HL-60/S4 treated with retinoic acid at 250 ng/mL for 4 days and 3 days (cell line): ENCODE measurements around the gene MLC1.

Experiments used
- in situ Hi-C: fragments of 300-500 bp; cut with MboI; formaldehyde crosslinking; loops from 2 replicates; pipeline ENCODE4 v1.7.0; 2022; ENCODE audit warnings: low sequenced_read_pairs

Gene MLC1

GRCh38 chr22:50016988-50017700 is 68.1 kb downstream of the MLC1 start:
- in situ Hi-C loops: no loop called here

- in situ Hi-C loops: no loop called here
These were observed 68.8 kb downstream of the MLC1 start for GRCh38 chr22:50016308-50016987.

GRCh38 chr22:50015451-50016307 is 69.5 kb downstream of the MLC1 start:
- in situ Hi-C loops: no loop called here

- in situ Hi-C loops: no loop called here
These were observed 70.4 kb downstream of the MLC1 start for GRCh38 chr22:50014655-50015401.

- in situ Hi-C loops: no loop called here
These were observed 71.1 kb downstream of the MLC1 start for GRCh38 chr22:50014053-50014501.

- in situ Hi-C loops: no loop called here
These were observed 72.7 kb downstream of the MLC1 start, which contains the start of gene IL17REL for GRCh38 chr22:50012211-50013181. Gene IL17REL, minus strand, starts transcription at chr22:50012765. Its CDS starts 119 bp downstream, at chr22:50012646.

- in situ Hi-C loops: no loop called here
These were observed 73.6 kb downstream of the MLC1 start for GRCh38 chr22:50011447-50012210.

GRCh38 chr22:50010676-50011446 is 74.4 kb downstream of the MLC1 start:
- in situ Hi-C loops: no loop called here

- in situ Hi-C loops: no loop called here
These were observed 75.2 kb downstream of the MLC1 start for GRCh38 chr22:50009765-50010675.
